ENCODE measurements around the gene TMEM129. TPM values are rescaled to one million over a fixed set of nuclear protein-coding genes. Genes with fewer than 3 reads are reported as not detected.
A peak's percentile ranks its signal among the peaks of the same experiment; 100 is the strongest.

TMEM129 gene
- total and polyA plus RNA-seq, 2 donors: 18.5 to 64.8 TPM

DNA sequence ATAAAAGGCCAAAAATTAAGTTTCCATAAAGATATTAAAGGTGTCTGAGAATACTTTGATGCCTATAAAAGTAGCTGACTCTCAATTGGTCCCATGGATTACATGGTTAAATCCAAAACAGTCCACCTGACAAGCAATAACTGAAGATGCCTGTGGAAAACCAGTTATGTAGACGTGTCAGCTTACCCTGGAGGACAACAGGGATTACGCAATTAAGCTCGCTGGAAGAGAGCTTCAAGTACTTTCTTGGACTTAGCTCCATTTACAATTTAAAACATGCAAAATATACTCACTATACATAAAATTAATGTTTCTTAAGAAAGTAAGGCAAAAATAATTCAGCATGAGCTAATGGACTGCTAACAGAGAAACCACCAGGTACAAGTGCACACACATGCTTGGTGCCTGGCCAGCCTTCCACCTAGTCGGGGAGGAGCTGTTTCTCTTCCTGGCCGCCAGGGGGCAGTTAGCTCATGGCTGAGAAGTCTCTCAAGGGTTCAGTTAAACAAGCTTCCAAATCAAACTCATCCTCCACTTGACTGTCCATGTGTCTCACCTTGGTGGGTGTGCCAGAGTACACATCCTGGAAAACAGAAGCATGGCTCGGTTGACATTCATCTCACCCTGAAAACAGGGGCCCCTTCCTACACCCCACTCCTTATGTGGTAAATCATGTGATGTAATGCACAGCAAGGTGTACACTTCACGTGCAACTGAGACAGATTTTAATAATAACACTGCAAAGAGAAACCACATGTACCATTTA lies 27.8 kb downstream of the TMEM129 start:
- H3K36me3 ChIP-seq (ENCODE audit: insufficient read depth): no peaks in the 10 kb centered on the region
- H3K4me3 ChIP-seq (ENCODE audit: low read depth, low read length): no peak overlapping the region
- no peaks in the 10 kb centered on the region for H3K4me1 ChIP-seq (ENCODE audit: insufficient read depth)
- DNase-seq (ENCODE audit: extremely low spot score): peak; percentile 28
- 48% methylated on average over 7 of the region's 7 CpGs for WGBS
- H3K27ac ChIP-seq (ENCODE audit: low read depth): no peak overlapping the region

- 88% methylated on average over 9 of the region's 9 CpGs for WGBS
- Histone ChIP-seq H3K4me3 (ENCODE audit: low read depth, low read length) (no peak overlapping the region), H3K36me3 (ENCODE audit: insufficient read depth) (no peaks in the 10 kb centered on the region), H3K4me1 (ENCODE audit: insufficient read depth) (no peaks in the 10 kb centered on the region), H3K27ac (ENCODE audit: low read depth) (no peak overlapping the region)
- no peak for DNase-seq (ENCODE audit: extremely low spot score)
These were observed 29.3 kb downstream of the TMEM129 start for GRCh38 chr4:1691737-1692373.

DNA sequence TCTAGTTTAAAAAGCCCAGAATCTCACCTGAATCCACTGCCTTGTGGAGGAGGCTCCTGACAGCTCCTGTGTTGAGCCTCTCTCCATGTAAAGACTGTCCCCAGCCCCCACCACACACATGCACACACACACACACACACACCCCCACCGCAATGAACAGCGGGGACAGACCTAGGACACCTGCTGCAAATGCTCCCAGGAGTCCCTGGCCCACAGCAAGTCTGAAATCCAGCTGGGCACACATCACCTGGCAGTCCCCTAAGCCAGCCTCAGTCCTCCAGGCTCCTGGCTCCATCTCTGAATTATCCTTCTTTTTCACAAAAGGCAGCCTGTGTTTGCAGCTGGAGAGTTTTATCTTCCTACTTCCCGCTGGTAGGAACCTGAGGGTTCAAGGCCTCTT lies 30.4 kb downstream of the TMEM129 start:
- no peak for DNase-seq (ENCODE audit: extremely low spot score)
- H3K36me3 ChIP-seq (ENCODE audit: insufficient read depth): no peaks in the 10 kb centered on the region
- 96% methylated on average over 3 of the region's 3 CpGs for WGBS
- H3K4me1 ChIP-seq (ENCODE audit: insufficient read depth): no peaks in the 10 kb centered on the region
- H3K4me3 ChIP-seq (ENCODE audit: low read depth, low read length): no peak overlapping the region
- H3K27ac ChIP-seq (ENCODE audit: low read depth): no peak overlapping the region

DNA sequence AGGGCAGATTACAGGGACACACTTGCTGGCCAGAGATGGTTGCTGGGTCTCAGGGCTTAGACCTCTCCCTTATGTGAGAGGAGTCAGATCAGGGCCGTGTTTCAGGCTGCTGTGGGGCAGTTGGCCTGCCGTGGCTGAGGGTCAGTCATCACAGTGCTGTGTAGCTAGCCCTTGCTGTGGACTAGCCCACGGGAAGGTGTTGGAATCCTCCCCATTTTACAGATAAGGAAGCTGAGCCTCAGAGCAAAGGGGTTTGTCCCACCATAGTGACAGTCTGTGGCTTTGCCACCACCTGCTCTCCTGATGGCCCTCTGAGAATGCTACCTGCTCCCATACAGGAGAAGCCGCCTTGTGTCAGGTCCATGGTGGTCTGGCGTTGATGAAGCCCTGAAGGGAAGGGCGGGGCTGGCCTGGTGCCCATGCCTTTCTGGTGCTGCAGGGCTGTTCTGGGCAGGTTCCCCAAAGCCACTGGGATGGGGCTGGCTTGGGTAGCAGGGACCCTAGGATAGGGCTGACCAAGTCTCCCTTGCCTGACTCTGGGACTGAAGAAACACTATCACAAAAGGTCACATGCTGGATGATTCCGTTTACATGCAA lies 34.6 kb downstream of the TMEM129 start:
- WGBS: 53% methylated on average over 7 of the region's 7 CpGs
- Histone ChIP-seq H3K4me3 (ENCODE audit: low read depth, low read length) (no peak overlapping the region), H3K36me3 (ENCODE audit: insufficient read depth) (no peaks in the 10 kb centered on the region), H3K27ac (ENCODE audit: low read depth) (no peak overlapping the region), H3K4me1 (ENCODE audit: insufficient read depth) (no peaks in the 10 kb centered on the region)
- DNase-seq (ENCODE audit: extremely low spot score): no peak

DNA sequence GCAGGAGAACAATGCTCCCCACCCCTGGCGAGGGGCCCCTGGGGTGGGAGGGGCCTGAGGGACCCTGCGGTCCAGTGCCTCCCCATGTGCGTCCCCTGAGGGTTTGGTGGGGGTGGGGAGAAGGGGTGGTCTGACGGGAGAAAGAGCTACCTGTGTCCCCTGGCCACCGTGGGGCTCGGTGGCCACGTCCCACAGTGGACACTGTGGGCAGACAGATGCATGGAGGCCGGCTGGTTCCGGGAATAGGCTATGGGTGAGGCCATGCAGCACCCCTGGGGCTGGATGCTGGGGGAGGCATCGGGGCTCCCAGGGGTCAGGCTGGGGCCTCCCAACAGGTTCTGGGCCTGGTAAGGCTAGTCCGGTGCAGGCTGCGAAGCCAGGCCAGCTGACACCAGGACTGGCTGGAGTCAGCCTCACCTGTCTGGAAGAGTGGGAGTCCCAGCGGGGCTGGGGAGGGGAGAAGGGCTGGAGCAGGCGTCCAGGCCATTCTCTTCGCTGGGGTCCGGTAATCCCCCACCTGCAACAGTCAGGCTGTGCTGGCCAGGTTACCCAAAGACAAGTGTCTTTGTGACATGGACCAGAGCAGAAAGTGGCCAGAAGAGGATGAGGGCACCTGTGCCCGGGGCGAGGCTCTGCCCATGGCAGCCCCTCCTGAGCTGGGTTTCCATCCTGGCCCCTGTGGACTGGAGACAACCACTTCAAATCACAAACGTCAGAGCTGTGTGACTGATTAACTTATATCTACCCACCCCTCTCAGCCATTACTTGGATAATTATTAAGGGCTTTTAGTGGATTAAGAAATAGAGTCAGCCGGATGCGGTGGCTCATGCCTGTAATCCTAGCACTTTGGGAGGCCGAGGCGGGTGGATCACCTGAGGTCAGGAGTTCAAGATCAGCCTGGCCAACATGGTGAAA lies 35.6 kb downstream of the TMEM129 start:
- WGBS: 77% methylated on average over 23 of the region's 23 CpGs
- no peak overlapping the region for H3K27ac ChIP-seq (ENCODE audit: low read depth)
- no peaks in the 10 kb centered on the region for H3K4me1 ChIP-seq (ENCODE audit: insufficient read depth)
- no peaks in the 10 kb centered on the region for H3K36me3 ChIP-seq (ENCODE audit: insufficient read depth)
- DNase-seq (ENCODE audit: extremely low spot score): no peak
- no peak overlapping the region for H3K4me3 ChIP-seq (ENCODE audit: low read depth, low read length)

DNA sequence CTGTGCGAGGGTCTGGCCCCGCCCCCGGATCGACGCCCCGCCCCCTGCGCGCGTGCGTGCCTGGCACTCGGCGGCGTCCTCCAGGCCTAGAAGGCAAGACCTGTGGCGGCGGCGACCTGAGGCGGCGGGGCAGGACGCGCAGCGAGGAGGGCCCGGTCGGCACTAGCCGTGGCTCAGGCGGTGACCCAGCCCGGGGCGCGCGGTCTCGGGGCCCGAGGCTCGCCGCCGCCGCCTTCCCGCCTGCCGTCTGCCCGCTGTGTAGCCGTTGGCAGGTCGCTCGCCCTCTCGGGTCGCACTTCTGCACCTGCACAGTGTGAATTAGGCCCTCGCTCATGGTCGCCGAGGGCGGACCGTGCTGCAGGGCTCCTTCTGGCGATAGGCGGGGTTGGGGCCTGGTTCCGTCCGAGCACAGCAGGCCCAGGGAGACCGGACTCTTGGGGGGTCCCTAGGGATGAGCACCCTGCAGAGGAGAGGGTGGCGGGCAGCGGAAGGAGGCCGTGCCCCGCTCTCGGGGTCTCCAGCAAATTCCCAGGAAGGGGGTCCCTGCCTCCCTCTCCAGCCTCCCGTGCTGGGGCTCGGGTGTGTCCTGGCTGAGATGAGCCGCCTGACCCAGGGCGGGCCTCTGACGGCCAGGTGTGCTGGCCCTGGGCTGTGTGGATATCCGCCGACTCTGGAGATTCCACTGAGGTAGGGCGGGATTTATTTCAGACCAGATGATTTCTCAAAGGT lies 36.5 kb downstream of the TMEM129 start:
- Histone ChIP-seq H3K4me1 (ENCODE audit: insufficient read depth) (no peaks in the 10 kb centered on the region), H3K4me3 (ENCODE audit: low read depth, low read length) (peak overlapping the region; percentile 46), H3K36me3 (ENCODE audit: insufficient read depth) (no peaks in the 10 kb centered on the region), H3K27ac (ENCODE audit: low read depth) (no peak overlapping the region)
- no peak for DNase-seq (ENCODE audit: extremely low spot score)
- WGBS: 30% methylated on average over 66 of the region's 66 CpGs

DNA sequence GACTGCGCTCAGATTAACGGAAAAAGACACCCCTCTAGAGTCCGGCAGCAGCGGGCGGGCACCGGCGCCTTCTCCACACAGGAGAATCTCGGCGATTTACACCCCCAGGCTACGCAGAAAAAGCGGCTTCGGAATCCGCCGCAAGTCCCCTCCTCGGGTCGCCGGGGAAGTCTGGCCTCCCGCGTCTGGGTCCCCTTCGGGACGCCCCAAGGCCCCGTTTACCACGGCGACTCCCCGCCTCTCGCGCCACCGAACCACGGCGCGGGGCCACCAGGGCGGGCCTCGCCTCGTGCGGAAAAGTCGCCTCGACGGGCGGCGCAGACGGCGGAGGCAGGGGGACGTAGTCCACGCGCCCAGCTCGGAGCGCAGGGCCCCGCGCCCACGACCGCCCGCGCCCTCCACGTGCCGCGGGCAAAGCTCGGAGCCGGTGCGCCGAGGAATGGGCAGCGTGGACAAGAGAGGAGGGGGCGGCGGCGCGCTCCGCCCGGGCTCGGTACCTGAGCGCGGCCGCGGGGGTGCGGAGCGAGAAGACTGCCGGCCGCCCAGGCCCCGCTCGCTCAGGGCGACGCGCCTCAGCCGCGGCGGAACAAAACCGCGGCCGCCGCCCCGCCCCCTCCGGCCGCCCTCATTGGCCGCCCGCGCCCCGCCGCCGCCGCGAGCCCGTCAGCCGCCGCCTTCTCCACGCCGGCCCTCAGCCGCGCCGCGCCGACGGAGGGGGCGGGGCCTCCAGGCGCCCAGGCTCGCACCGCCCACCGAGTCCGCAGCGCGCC lies 37.2 kb downstream of the TMEM129 start, which contains the start of gene FAM53A:
Gene FAM53A (minus strand): TSS at position 578 of the 770 bp plus-strand sequence. CDS start 15,572 bp downstream, outside the sequence.
- under 1% methylated on average over 114 of the region's 118 CpGs for WGBS
- Histone ChIP-seq H3K27ac (ENCODE audit: low read depth) (peak within 1 kb of the TSS; percentile 33), H3K36me3 (ENCODE audit: insufficient read depth) (no peaks in the 10 kb centered on the region), H3K4me3 (ENCODE audit: low read depth, low read length) (peak within 1 kb of the TSS; percentile 46), H3K4me1 (ENCODE audit: insufficient read depth) (no peaks in the 10 kb centered on the region)
- peak; percentile 13 for DNase-seq (ENCODE audit: extremely low spot score)

- 7% methylated on average over 13 of the region's 13 CpGs for WGBS
- Histone ChIP-seq H3K4me1 (ENCODE audit: insufficient read depth) (no peaks in the 10 kb centered on the region), H3K36me3 (ENCODE audit: insufficient read depth) (no peaks in the 10 kb centered on the region), H3K4me3 (ENCODE audit: low read depth, low read length) (peak overlapping the region; percentile 46), H3K27ac (ENCODE audit: low read depth) (peak overlapping the region; percentile 33)
- DNase-seq (ENCODE audit: extremely low spot score): no peak
These were observed 37.8 kb downstream of the TMEM129 start for GRCh38 chr4:1683261-1683735.

DNA sequence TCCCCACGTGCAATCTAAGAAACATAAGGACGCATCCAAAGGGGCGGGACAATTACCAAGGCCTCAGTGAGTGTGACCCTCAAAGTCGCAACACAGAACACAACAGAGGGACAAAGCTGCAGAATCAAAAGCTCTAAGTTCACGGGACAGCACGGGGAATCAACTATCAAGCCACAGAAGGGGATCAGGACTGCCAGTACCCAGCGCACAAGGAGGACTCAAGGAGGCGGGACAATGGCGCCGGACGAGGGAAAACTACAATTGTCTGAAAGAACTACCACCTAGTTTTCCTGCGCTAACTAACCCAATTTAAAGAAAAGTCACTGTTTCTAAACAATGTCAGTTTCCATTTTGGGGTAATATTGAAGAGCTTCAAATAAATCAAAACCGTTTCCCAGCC lies 38.3 kb downstream of the TMEM129 start:
- H3K4me1 ChIP-seq (ENCODE audit: insufficient read depth): no peaks in the 10 kb centered on the region
- 90% methylated on average over 13 of the region's 13 CpGs for WGBS
- H3K4me3 ChIP-seq (ENCODE audit: low read depth, low read length): no peak overlapping the region
- H3K36me3 ChIP-seq (ENCODE audit: insufficient read depth): no peaks in the 10 kb centered on the region
- DNase-seq (ENCODE audit: extremely low spot score): no peak
- no peak overlapping the region for H3K27ac ChIP-seq (ENCODE audit: low read depth)

- Histone ChIP-seq H3K4me1 (ENCODE audit: insufficient read depth) (no peaks in the 10 kb centered on the region), H3K36me3 (ENCODE audit: insufficient read depth) (no peaks in the 10 kb centered on the region), H3K4me3 (ENCODE audit: low read depth, low read length) (no peak overlapping the region), H3K27ac (ENCODE audit: low read depth) (no peak overlapping the region)
- DNase-seq (ENCODE audit: extremely low spot score): no peak
- WGBS: 68% methylated on average over 5 of the region's 5 CpGs
These were observed 42.9 kb downstream of the TMEM129 start for GRCh38 chr4:1678244-1678643.

- Histone ChIP-seq H3K4me1 (ENCODE audit: insufficient read depth) (no peaks in the 10 kb centered on the region), H3K36me3 (ENCODE audit: insufficient read depth) (no peaks in the 10 kb centered on the region), H3K27ac (ENCODE audit: low read depth) (no peak overlapping the region), H3K4me3 (ENCODE audit: low read depth, low read length) (no peak overlapping the region)
- DNase-seq (ENCODE audit: extremely low spot score): no peak
- WGBS: 78% methylated on average over 25 of the region's 25 CpGs
These were observed 44.3 kb downstream of the TMEM129 start for GRCh38 chr4:1676605-1677525.
